Activated CD8-positive, alpha-beta memory T cell treated with anti-CD3 and anti-CD28 coated beads, Interleukin-2, amount 10 ng/mL, durations not matched to agents 7 days and 5 days (primary cell): Measurements from ENCODE around the gene BICRAL. TPM values are rescaled to one million over a fixed set of nuclear protein-coding genes. Genes with fewer than 3 reads are reported as not detected.
"Not testable (repeated sequence)": the region's sequence is repeated elsewhere in the genome, so short reads cannot be mapped to it uniquely, and the experiment has no call there.

Source experiments
- ATAC-seq: fragments of 150-1000 bp; cut with Tn5 transposase; one replicate; pipeline ENCODE4 v1.10.0; 2021; ENCODE audit warnings: moderate library complexity
- CTCF ChIA-PET: fragments of 350-600 bp; sonication (Branson Sonifier 250); formaldehyde crosslinking; loops from one replicate; lab custom pipeline; 2021; ENCODE audit warnings: antibody characterized with exemption; lab: Charles Lee
- DNase-seq: peaks from one replicate; pipeline ENCODE4 v3.0.0-alpha.2; 2020
- H3K27ac Mint-ChIP-seq: one replicate; pipeline ENCODE4 v1.8.0; 2021; ENCODE audit warnings: mild to moderate bottlenecking, mixed read lengths
- H3K27me3 Mint-ChIP-seq: one replicate; pipeline ENCODE4 v1.8.0; 2021; ENCODE audit warnings: mixed read lengths
- H3K36me3 Mint-ChIP-seq: one replicate; pipeline ENCODE4 v1.8.0; 2021; ENCODE audit warnings: mild to moderate bottlenecking, mixed read lengths
- H3K4me1 Mint-ChIP-seq: one replicate; pipeline ENCODE4 v1.8.0; 2021; ENCODE audit warnings: mixed read lengths
- H3K4me3 Mint-ChIP-seq: one replicate; pipeline ENCODE4 v1.8.0; 2021; ENCODE audit warnings: mild to moderate bottlenecking, moderate library complexity, mixed read lengths
- H3K9me3 Mint-ChIP-seq: one replicate; pipeline ENCODE4 v1.8.0; 2022; ENCODE audit warnings: low read depth, mixed read lengths
- total RNA-seq, 2 experiments: library from RNA; stranded (reverse); gene quantifications; one replicate each; pipeline ENCODE4 v1.2.3, GENCODE V29; 2021

The BICRAL gene
- total RNA-seq, 2 experiments from 2014 or later = 22.9 to 24.3 TPM

GRCh38 chr6:42902429-42903263 lies 120.8 kb downstream of the BICRAL start:
- H3K27ac Mint-ChIP-seq = not testable (repeated sequence)
- CTCF ChIA-PET = interaction anchor here (1.0 to 4.7 kb wide), 6 partner anchors 12 to 241 kb away, joined by 3 to 63 read pairs (median 6); partner anchors contain the start of genes CUL7, PEX6, PTCRA and RPL7L1

GRCh38 chr6:42904467-42904866 lies 122.6 kb downstream of the BICRAL start:
- CTCF ChIA-PET = interaction anchor here (0.7 to 1.3 kb wide), 3 partner anchors 10 to 1400 kb away, joined by 3 to 5 read pairs (median 4); no protein-coding TSS in a partner anchor
- no peaks in the 10 kb centered on the region for H3K27me3 Mint-ChIP-seq
- no peak for DNase-seq
- H3K4me3 Mint-ChIP-seq = no peak overlapping the region
- H3K4me1 Mint-ChIP-seq = peaks cover 10% of the 10 kb centered on the region
- H3K36me3 Mint-ChIP-seq = no peaks in the 10 kb centered on the region
- H3K9me3 Mint-ChIP-seq = no peaks in the 10 kb centered on the region
- no peak overlapping the region for H3K27ac Mint-ChIP-seq
- ATAC-seq = no peak

More at GRCh38 chr6:42902429-42903263, 120.8 kb downstream of the BICRAL start:
- H3K9me3 Mint-ChIP-seq, DNase-seq, H3K36me3 Mint-ChIP-seq, ATAC-seq, H3K27me3 Mint-ChIP-seq, H3K4me3 Mint-ChIP-seq: not testable (repeated sequence)
- peaks cover 15% of the 10 kb centered on the region for H3K4me1 Mint-ChIP-seq

GRCh38 chr6:42907336-42907735 lies 125.5 kb downstream of the BICRAL start:
- Mint-ChIP-seq H3K9me3 (no peaks in the 10 kb centered on the region), H3K36me3 (no peaks in the 10 kb centered on the region), H3K27ac (no peak overlapping the region), H3K27me3 (peaks cover 6% of the 10 kb centered on the region), H3K4me3 (no peak overlapping the region), H3K4me1 (peaks cover 4% of the 10 kb centered on the region)
- ATAC-seq (no peak), DNase-seq (no peak)
- CTCF ChIA-PET = no interaction called here

DNA sequence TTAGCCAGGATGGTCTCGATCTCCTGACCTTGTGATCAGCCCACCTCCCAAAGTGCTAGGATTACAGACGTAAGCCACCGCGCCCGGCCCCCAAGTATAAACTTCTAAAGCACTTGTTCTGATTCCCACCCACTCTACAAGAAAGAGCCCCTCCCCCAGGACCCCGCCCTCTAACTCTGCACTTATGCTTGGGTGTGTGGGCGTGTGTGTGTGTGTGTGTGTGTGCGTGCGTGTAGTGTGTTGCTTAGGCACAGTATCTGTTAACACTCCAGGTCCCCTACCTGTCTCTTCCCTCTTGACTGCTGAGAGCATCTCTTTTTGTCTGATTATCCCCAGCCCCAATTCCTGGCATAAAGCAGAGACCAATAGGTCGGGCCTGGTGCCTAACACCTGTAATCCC lies 128.0 kb downstream of the BICRAL start:
- DNase-seq (no peak), ATAC-seq (no peak)
- Mint-ChIP-seq H3K27me3 (peaks cover 14% of the 10 kb centered on the region), H3K27ac (no peak overlapping the region), H3K4me3 (no peak overlapping the region), H3K9me3 (no peaks in the 10 kb centered on the region), H3K4me1 (peaks cover 7% of the 10 kb centered on the region), H3K36me3 (no peaks in the 10 kb centered on the region)
- CTCF ChIA-PET = no interaction called here

DNA sequence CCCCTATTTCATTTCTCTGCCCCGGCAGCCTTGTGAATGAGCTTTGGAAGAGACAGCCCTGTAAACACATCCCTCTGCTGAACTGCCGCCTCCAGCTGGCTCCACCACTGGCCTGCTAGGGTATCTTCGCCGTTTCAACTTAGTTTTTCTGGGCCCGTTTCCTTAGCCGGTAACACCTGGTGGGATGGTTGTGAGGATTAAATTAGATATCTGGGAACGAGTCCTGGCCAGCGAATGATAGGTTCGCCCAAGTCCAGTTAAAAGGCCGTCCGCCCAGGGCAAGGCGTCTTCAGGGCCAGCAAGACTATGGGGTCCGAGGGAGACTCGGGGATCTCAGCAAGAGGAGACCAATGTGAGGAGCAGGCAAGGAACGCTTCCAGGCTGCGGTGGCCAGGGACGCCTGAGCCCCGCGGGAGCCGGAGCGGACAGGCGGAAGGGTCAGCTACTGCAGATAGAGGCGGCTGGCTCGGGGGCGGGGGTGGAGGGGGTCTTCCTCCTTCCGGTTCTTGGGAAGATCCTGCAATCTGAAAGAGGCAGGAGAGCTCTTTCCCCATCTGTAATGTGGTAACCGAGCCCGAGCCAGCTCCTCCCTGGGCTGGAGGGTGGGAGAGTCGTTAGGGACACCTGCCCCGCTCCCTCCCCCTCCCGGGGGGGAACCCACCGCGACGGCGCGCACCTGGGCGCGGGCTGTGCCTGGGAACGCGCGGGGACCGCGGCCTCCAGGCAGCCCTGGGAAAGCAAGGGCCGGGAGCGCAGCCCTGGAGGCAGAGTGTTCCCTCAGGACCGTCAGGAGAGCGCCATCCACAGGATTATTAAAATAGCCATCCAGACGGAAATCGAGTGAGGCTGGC lies 129.5 kb downstream of the BICRAL start:
- Mint-ChIP-seq H3K4me3 (no peak overlapping the region), H3K27me3 (peaks cover 14% of the 10 kb centered on the region), H3K4me1 (peaks cover 7% of the 10 kb centered on the region), H3K36me3 (no peaks in the 10 kb centered on the region), H3K9me3 (no peaks in the 10 kb centered on the region), H3K27ac (no peak overlapping the region)
- DNase-seq = no peak
- CTCF ChIA-PET = no interaction called here
- no peak for ATAC-seq

GRCh38 chr6:42914546-42914945 lies 132.7 kb downstream of the BICRAL start:
- Mint-ChIP-seq H3K27ac (no peak overlapping the region), H3K9me3 (no peaks in the 10 kb centered on the region), H3K27me3 (peaks cover 14% of the 10 kb centered on the region), H3K4me1 (peaks cover 7% of the 10 kb centered on the region), H3K4me3 (no peak overlapping the region), H3K36me3 (no peaks in the 10 kb centered on the region)
- DNase-seq (no peak), ATAC-seq (no peak)
- CTCF ChIA-PET = interaction anchor here (0.9 to 5.0 kb wide), 4 partner anchors 11 to 233 kb away, joined by 3 to 22 read pairs (median 3); no protein-coding TSS in a partner anchor

DNA sequence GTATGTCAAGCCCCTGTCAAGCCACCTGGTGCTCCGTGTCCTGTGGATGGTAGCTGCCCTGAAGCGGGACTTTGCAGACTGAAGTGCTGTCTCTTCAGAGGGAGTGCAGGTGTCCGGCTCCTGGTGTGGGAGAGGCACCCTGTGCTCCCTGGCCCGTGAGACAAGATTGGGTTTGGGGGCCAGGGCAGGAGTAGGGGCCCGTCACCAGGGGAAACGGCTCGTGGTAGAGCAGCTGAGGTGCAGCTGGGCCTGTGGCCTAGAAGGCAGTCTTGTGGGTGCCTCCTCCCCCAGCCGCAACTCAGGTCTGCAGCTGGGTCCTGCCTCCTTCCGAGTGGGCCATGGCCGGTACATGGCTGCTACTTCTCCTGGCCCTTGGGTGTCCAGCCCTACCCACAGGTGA lies 133.9 kb downstream of the BICRAL start, which contains the start of gene PTCRA:
Gene PTCRA (plus strand): TSS at position 322 of the 400 bp plus-strand sequence. CDS start 17 bp downstream, at position 339.
- no peaks in the 10 kb centered on the region for H3K9me3 Mint-ChIP-seq
- H3K27ac Mint-ChIP-seq = no peak within 1 kb of the TSS
- no peak for DNase-seq
- CTCF ChIA-PET = interaction anchor here (1.5 to 5.0 kb wide), 2 partner anchors 10 to 15 kb away, joined by 3 to 22 read pairs; no protein-coding TSS in a partner anchor
- no peak for ATAC-seq
- H3K27me3 Mint-ChIP-seq = peaks cover 14% of the 10 kb centered on the region
- no peaks in the 10 kb centered on the region for H3K36me3 Mint-ChIP-seq
- H3K4me3 Mint-ChIP-seq = no peak within 1 kb of the TSS
- peaks cover 7% of the 10 kb centered on the region for H3K4me1 Mint-ChIP-seq

GRCh38 chr6:42916288-42916687 lies 134.4 kb downstream of the BICRAL start:
- Mint-ChIP-seq H3K36me3 (no peaks in the 10 kb centered on the region), H3K9me3 (no peaks in the 10 kb centered on the region), H3K4me3 (no peak overlapping the region), H3K27ac (no peak overlapping the region), H3K4me1 (peaks cover 5% of the 10 kb centered on the region), H3K27me3 (peaks cover 11% of the 10 kb centered on the region)
- CTCF ChIA-PET = interaction anchor here (1.5 to 5.0 kb wide), 2 partner anchors 10 to 15 kb away, joined by 3 to 22 read pairs; no protein-coding TSS in a partner anchor
- ATAC-seq (no peak), DNase-seq (no peak)

Other genes with a start within 250 kb of the BICRAL start
- gene UBR2, start 218.0 kb upstream of the BICRAL start, total RNA-seq = 10 to 100 TPM; 27.5 to 32.3 TPM
- gene PRPH2, start 59.5 kb upstream of the BICRAL start, total RNA-seq = under 1 TPM in 1 of 2 experiments, not detected in 1; 0.07 TPM
- gene TBCC, start 35.9 kb upstream of the BICRAL start, total RNA-seq = 10 to 100 TPM; 29.8 to 35.5 TPM
- gene RPL7L1, start 97.6 kb downstream of the BICRAL start, total RNA-seq = 100 to 1,000 TPM in 1 of 2 experiments, 10 to 100 TPM in 1; 73.5 to 105 TPM
- not detected for gene PTCRA, start 134.0 kb downstream of the BICRAL start, total RNA-seq
- 10 to 100 TPM; 44.1 to 56.4 TPM for gene CNPY3, start 147.4 kb downstream of the BICRAL start, total RNA-seq
- under 1 TPM; 0.26 to 0.70 TPM for gene GNMT, start 178.7 kb downstream of the BICRAL start, total RNA-seq
- gene PEX6, start 197.1 kb downstream of the BICRAL start, total RNA-seq = 10 to 100 TPM; 24.7 to 26.3 TPM
- gene PPP2R5D, start 202.5 kb downstream of the BICRAL start, total RNA-seq = 10 to 100 TPM; 53.0 to 58.4 TPM
- gene MEA1, start 231.9 kb downstream of the BICRAL start, total RNA-seq = 10 to 100 TPM; 61.8 to 75.2 TPM
- gene KLHDC3, start 232.2 kb downstream of the BICRAL start, total RNA-seq = 10 to 100 TPM; 62.6 to 75.1 TPM
- 10 to 100 TPM; 60.9 to 71.8 TPM for gene RRP36, start 239.6 kb downstream of the BICRAL start, total RNA-seq